HG03439 (cell line): ENCODE results near the gene NPTXR.
"Not testable (repeated sequence)": the region's sequence is repeated elsewhere in the genome, so short reads cannot be mapped to it uniquely, and the experiment has no call there.

Experiments used
- ATAC-seq: cut with Tn5 transposase; IDR thresholded peaks from one replicate; pipeline ENCODE4 v1.9.1; 2021; ENCODE audit warnings: mild to moderate bottlenecking, moderate library complexity; ENCODE audit not compliant: unreplicated experiment

The NPTXR gene

DNA sequence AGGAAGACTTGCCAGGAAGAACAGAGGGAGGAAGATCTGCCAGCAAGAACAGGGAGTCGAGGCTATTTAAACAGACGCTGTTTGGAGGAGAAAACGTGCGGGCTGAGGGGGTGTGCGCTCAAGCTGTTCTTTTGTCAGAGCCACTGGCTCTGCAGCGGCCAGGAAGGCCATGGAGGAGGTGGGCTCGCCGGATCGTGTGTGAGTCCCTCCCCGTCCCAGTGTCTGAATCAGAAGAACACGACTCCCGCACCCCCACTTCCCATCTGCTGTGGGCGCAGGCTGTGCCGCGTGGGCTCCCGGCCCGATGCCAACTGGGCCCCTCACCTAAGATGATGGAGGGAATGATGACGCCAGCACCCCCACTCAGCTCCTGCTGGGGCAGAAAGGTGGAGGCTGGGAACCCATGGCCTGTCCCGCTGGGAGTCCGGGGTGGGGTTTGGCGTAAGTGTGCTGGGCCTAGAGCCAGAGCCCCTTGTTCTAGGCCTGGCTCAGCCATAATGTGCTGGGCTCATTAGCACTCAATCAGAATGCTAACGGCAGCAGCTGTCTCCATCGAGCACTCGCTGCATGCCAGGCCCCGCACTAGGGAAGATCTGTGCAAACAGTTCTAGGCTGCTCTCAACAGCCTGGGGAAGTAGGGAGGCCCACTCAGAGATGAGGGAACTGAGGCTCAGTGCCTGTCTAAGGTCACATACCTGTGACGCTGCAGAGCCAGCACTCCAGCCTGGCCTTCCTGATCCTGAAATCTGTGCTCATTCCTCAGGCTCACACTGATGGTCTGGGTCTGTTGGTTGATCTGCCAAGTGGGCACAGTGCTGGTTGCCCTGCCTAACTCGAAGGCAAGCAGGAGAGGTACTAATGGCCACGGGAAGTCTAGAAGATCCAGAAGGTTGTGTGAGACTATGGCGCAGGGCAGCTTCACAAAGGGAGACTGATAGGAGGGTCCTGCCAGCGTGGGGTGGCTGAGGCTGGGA is 11.5 kb downstream of the NPTXR start:
- no peak for ATAC-seq

DNA sequence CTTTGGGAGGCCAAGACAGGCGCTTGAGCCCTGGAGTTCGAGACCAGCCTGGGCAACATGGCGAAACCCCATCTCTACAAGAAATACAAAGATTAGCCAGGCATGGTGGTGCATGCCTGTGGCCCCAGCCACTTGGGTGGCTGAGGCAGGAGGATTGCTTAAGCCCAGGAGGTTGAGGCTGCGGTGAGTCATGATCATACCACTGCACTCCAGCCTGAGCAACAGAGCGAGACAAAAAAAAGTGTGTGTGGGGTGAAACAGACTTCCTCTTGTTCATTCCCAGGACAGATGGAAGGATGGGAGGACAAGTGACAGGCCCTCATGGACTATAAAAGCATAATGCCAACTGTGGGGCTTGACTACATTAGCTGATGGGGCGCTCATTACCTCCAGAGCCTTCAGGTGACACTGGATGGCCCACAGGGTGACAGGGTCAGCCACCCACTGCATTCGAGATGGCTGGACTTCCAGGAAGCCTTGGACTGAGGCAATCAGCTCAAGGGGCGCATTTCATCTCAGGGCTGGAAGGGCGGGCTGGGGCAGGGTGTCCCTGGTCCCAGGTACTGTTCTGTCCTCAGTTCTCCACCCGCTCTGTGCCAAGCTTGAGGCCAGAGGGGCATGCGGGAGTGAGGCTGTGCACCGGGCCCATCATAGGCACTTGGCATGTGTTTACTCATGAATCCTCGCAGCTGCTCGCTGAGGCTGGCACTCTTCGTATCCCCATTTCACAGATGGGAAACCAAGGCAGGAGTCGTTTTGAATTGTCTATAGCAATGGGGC is 12.5 kb downstream of the NPTXR start:
- no peak for ATAC-seq

DNA sequence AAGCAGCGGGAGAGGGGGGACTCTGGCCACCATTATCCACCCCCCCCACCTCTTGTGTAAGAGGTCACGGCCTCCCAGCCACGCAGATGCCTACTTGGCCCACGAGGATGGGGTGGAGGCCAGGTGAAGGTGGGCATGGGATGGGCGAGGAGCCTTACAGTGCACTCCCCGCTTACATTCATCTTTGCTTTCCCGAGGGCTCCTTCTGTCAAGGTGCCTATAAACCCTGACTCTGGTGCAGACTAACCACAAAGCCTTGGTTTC is 13.1 kb downstream of the NPTXR start:
- ATAC-seq = no peak

GRCh38 chr22:38830026-38830844 is 13.6 kb downstream of the NPTXR start:
- no peak for ATAC-seq

DNA sequence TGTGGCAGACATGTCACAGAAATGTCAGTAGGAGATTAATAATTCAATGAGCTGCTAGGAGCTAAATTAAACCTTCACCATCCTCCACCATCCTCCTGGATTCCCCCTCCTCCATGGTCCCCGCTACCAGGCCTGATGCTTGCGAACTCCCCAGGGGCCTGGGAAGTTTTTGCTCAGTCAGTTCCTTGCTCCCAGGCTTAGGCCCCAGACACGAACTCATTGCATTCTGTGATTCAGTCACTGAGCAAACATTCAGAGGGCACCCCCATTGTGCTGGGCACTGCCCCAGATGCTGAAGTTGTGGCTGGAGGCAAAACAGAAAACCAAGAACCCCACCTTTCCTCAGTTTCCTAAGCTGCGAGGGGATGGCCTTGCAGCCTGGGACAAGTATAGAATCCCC is 14.3 kb downstream of the NPTXR start:
- ATAC-seq = no peak

GRCh38 chr22:38828616-38829205 is 15.1 kb downstream of the NPTXR start:
- ATAC-seq = no peak

- no peak for ATAC-seq
Measured at GRCh38 chr22:38828191-38828590, 15.6 kb downstream of the NPTXR start.

DNA sequence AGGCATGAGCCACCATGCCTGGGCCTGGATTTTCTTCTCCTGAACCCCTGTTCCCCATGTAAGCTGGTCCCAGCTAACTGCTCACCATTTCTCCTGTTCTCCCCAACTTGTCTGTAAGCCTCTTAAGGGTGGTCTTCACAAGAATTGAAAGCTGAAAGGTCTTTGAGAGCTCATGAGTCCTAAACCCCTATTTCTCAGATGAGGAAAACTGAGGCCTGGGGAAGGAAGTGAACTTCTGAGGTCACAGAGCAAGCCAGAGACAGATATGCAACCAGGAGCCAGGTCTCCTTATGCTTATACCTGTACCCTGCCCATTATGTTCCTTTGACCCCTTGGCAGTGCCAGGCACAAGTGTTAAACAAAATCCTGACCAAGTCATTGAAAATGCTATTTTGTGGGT is 16.3 kb downstream of the NPTXR start:
- no peak for ATAC-seq

- ATAC-seq = no peak
Measured at GRCh38 chr22:38826801-38827200, 17.0 kb downstream of the NPTXR start.

DNA sequence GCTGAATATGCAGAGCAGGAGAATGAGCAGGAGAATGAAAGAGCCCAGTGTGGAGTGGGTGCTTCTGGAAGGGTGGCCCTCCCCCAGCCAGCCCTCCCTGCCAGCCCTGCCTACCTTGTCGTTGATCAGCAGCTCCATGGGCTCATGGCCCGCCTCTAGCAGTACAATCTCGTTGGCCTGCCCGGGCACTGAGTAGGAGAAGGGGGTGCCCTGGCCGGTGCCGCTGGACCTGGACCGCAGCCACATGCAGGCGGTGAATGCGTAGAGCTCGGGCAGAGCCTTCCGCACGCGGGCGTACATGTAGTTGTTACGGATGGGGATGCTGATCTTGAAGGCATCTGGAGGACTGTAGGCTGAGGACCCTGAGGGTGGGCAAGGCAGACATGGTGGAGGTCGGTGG is 17.4 kb downstream of the NPTXR start:
- ATAC-seq = no peak

DNA sequence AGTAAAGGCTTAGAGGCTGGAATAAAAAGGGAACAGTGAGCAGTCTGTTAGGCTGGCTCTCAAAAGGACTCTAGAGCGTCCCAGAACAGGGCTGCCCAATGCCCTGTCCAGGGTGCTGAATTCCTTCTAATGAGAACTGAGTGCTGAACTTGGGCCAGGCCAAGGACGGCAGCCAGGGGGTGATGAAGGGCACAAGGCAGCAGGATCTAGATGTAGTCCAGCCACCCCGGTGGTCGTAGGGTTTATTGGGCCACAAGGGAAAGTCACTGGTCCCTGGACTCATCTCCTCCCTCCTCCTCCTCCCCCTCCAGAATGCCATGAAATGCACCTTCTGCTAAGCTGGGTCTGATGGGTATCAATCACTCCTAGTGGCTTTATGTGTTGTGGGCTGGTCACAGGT is 19.2 kb downstream of the NPTXR start:
- no peak for ATAC-seq

- ATAC-seq = no peak
Measured at GRCh38 chr22:38823637-38824036, 20.2 kb downstream of the NPTXR start.

DNA sequence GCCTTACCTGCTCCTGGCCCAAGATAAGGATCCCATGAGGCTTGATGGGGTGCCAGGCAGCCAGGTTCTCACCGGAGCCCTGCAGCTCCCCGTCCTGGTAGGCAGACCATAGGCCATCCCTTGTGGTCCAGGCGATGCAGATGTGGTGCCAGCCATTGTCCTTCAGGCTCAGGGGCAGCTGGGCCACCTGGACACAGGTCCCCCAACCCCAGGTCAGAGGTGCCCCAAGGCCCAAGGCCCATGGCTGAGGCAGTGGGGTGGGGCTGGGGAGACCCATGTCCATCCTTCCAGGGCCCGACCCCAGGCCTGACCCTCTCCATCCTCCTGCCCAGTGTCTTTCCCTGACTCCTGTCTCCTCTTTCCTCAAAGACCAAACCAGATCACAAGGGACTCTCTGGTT is 20.8 kb downstream of the NPTXR start:
- no peak for ATAC-seq

DNA sequence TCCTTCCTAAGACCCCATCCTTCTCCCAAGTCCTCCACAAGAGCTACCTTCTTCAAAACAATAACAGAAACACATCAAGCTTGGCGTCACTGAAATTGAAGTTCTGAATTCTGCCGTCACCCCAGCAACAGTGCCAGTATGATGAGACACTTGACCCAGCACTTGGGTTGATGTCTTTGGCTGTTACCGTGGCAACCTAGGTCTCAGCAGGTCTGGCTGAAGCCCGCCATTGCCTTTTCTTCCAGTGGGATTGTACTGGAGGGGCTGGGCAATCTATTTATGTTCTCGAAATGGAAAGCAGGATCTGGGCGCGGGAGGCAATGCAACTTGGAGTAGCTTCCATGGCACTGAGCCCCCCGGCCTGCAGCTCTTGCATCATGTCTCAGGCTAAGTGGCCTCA is 23.8 kb downstream of the NPTXR start:
- ATAC-seq = no peak

GRCh38 chr22:38819387-38819940 is 24.4 kb downstream of the NPTXR start:
- ATAC-seq = no peak

DNA sequence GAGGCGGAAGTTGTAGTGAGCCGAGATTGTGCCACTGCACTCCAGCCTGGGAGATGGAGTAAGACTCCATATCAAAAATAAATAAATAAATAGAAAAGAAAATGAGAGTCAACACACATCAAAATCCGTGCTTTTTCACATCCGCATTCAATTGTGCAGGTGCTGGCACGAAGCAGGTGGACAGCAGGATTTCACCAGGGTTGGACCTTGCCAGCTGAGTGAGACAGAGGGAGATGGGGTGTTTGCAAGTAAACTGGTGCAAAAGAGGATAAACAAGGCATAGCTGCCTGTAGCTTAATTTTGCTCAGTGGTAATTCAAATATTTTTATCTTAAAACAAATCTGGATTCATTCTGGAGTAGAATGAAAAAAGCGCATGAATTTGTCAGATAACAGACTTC is 26.6 kb downstream of the NPTXR start:
- ATAC-seq = no peak

- ATAC-seq = no peak
Measured at GRCh38 chr22:38815842-38816241, 28.0 kb downstream of the NPTXR start.

GRCh38 chr22:38811241-38811640 is 32.6 kb downstream of the NPTXR start:
- no peak for ATAC-seq

DNA sequence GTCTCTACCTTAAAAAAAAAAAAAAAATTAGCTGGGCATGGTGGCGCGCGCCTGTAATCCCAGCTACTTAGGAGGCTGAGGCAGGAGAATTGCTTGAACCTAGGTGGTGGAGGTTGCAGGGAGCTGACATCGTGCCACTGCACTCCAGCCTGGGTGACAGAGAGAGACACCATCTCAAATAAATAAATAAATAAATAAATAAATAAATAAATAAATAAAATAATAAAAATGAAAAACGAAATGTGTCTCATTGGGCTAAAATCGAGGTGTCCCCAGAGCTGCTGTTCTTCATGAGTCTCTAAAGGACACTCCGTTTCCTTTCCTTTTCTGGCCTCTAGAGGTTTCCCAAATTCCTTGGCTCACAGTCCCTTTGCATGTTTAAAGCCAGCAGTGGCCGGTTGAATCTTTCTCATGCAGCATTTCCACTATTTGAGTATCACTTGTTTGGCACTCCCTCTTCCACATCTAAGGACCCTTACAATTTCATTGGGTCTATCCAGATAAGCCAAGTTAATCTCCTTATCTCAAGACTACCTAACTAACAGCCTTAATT is 38.7 kb downstream of the NPTXR start:
- not testable (repeated sequence) for ATAC-seq

- no peak for ATAC-seq
Measured at GRCh38 chr22:38802671-38803121, 41.1 kb downstream of the NPTXR start.
